Measurements from ENCODE around the gene RPL27A.
"Not testable (repeated sequence)": the region's sequence is repeated elsewhere in the genome, so short reads cannot be mapped to it uniquely, and the experiment has no call there.

RPL27A gene

GRCh38 chr11:8661001-8661795, 21.4 kb upstream of the RPL27A start:
- no peaks in the 10 kb centered on the region for H3K4me1 ChIP-seq (ENCODE audit: control insufficient read depth, insufficient read depth, low read length)
- TF ChIP-seq ZBTB44 (tag by site-specific recombination; IDR thresholded peaks at IDR 0.05), result no peak
- TF ChIP-seq ZNF449 (tag by site-specific recombination; IDR thresholded peaks at IDR 0.05), result no peak
- TF ChIP-seq ZNF362 (tag by site-specific recombination; IDR thresholded peaks at IDR 0.05), result no peak
- no peak for TF ChIP-seq PBX3 (CRISPR knock-in tag; IDR thresholded peaks at IDR 0.05)
- TF ChIP-seq KLF9 (tag by site-specific recombination; IDR thresholded peaks at IDR 0.05; ENCODE audit: low read depth), result no peak
- no peak for TF ChIP-seq ZNF701 (tag by site-specific recombination; IDR thresholded peaks at IDR 0.05)
- no peak for TF ChIP-seq ZNF16 (tag by site-specific recombination; IDR thresholded peaks at IDR 0.05; ENCODE audit: low read depth)
- no peak for TF ChIP-seq ZNF510 (tag by site-specific recombination; IDR thresholded peaks at IDR 0.05; ENCODE audit: insufficient replicate concordance)
- TF ChIP-seq ZNF132 (tag by site-specific recombination; IDR thresholded peaks at IDR 0.05; ENCODE audit: borderline replicate concordance), result no peak
- no peak for TF ChIP-seq SCRT1 (tag by site-specific recombination; IDR thresholded peaks at IDR 0.05; ENCODE audit: borderline replicate concordance)
- TF ChIP-seq ZNF433 (tag by site-specific recombination; IDR thresholded peaks at IDR 0.05; ENCODE audit: low read depth), result no peak
- TF ChIP-seq KLF17 (tag by site-specific recombination; IDR thresholded peaks at IDR 0.05), result no peak
- no peak for TF ChIP-seq ZNF571 (tag by site-specific recombination; IDR thresholded peaks at IDR 0.05)
- no peak for TF ChIP-seq ZNF169 (tag by site-specific recombination; IDR thresholded peaks at IDR 0.05)
- no peak overlapping the region for H3K4me3 ChIP-seq (ENCODE audit: low read depth, low read length)
- H3K36me3 ChIP-seq (ENCODE audit: control insufficient read depth in 2 of 2, insufficient read depth in 1 of 2, low read length in 2 of 2), result no peaks in the 10 kb centered on the region
- H3K27ac ChIP-seq (ENCODE audit: extremely low read depth, low read depth, low read length), result no peak overlapping the region
- ChIA-PET POLR2A (interaction anchor here (1.1 to 2.3 kb wide), 2 partner anchors 21 to 28 kb away, joined by 3 to 7 read pairs; partner anchors contain the start of genes RPL27A and TRIM66), CTCF (no interaction called here)
- H3K9me3 ChIP-seq (ENCODE audit: control insufficient read depth, insufficient read depth, low read depth, low read length), result no peaks in the 10 kb centered on the region

- TF ChIP-seq PRDM2 (tag by site-specific recombination; IDR thresholded peaks at IDR 0.05; ENCODE audit: borderline replicate concordance), result no peak
- Histone ChIP-seq H3K4me3 (ENCODE audit: low read depth, low read length) (no peak overlapping the region), H3K4me1 (ENCODE audit: control insufficient read depth, insufficient read depth, low read length) (no peaks in the 10 kb centered on the region), H3K9me3 (ENCODE audit: control insufficient read depth, insufficient read depth, low read depth, low read length) (no peaks in the 10 kb centered on the region), H3K36me3 (ENCODE audit: control insufficient read depth in 2 of 2, insufficient read depth in 1 of 2, low read length in 2 of 2) (peaks cover 0 to 11% of the 10 kb centered on the region in 2 experiments; a peak in 1 of 3 replicates), H3K27ac (ENCODE audit: extremely low read depth, low read depth, low read length) (no peak overlapping the region)
- CTCF ChIA-PET, result no interaction called here
- POLR2A ChIA-PET, result interaction anchor here (0.7 to 1.2 kb wide), 2 partner anchors 18 to 23 kb away, joined by 3 read pairs; partner anchors contain the start of genes RPL27A and TRIM66
Observed at GRCh38 chr11:8665222-8665621, 17.4 kb upstream of the RPL27A start.

- H3K9me3 ChIP-seq (ENCODE audit: control insufficient read depth, insufficient read depth, low read depth, low read length); CTCF ChIA-PET; H3K4me3 ChIP-seq (ENCODE audit: low read depth, low read length); H3K27ac ChIP-seq (ENCODE audit: extremely low read depth, low read depth, low read length); H3K4me1 ChIP-seq (ENCODE audit: control insufficient read depth, insufficient read depth, low read length); POLR2A ChIA-PET: not testable (repeated sequence)
- peaks cover 0 to 25% of the 10 kb centered on the region in 2 experiments; a peak in 1 of 3 replicates for H3K36me3 ChIP-seq (ENCODE audit: control insufficient read depth in 2 of 2, insufficient read depth in 1 of 2, low read length in 2 of 2)
Observed at GRCh38 chr11:8670081-8670480, 12.5 kb upstream of the RPL27A start.
